GM06990 (cell line): ENCODE data around the gene NFYA.

Source experiments
- DNase-seq: peaks from one replicate; pipeline ENCODE4 v3.0.0-alpha.2; 2011; ENCODE audit not compliant: insufficient read length; ENCODE audit errors: extremely low read depth
- H3K27me3 ChIP-seq: replicated peaks from 2 replicates; pipeline ENCODE4 v1.6.0; 2011; ENCODE audit warnings: low read length; ENCODE audit not compliant: control insufficient read depth, insufficient read depth
- H3K36me3 ChIP-seq: 2 replicates; pipeline ENCODE4 v1.5.1; 2011; ENCODE audit warnings: low read length; ENCODE audit not compliant: control insufficient read depth, insufficient read depth
- H3K4me3 ChIP-seq: replicated peaks from 2 replicates; pipeline ENCODE4 v1.5.1; 2011; ENCODE audit warnings: low read depth, mild to moderate bottlenecking, control low read depth, low read length
- TF ChIP-seq, protein P1 (sequence below): IDR thresholded peaks from 2 replicates; pipeline ENCODE4 v1.5.1; 2011; ENCODE audit warnings: low read length, control low read depth, mild to moderate bottlenecking, inconsistent platforms; ENCODE audit not compliant: insufficient read depth, poor library complexity, severe bottlenecking

Gene NFYA

GRCh38 chr6:41059556-41059955 is 13.2 kb upstream of the NFYA start:
- TF ChIP-seq, protein P1, sequence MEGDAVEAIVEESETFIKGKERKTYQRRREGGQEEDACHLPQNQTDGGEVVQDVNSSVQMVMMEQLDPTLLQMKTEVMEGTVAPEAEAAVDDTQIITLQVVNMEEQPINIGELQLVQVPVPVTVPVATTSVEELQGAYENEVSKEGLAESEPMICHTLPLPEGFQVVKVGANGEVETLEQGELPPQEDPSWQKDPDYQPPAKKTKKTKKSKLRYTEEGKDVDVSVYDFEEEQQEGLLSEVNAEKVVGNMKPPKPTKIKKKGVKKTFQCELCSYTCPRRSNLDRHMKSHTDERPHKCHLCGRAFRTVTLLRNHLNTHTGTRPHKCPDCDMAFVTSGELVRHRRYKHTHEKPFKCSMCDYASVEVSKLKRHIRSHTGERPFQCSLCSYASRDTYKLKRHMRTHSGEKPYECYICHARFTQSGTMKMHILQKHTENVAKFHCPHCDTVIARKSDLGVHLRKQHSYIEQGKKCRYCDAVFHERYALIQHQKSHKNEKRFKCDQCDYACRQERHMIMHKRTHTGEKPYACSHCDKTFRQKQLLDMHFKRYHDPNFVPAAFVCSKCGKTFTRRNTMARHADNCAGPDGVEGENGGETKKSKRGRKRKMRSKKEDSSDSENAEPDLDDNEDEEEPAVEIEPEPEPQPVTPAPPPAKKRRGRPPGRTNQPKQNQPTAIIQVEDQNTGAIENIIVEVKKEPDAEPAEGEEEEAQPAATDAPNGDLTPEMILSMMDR: no peak
- Histone ChIP-seq H3K36me3 (peaks cover 2% of the 10 kb centered on the region; the same call in 1 of the 2 replicates), H3K4me3 (no peak overlapping the region), H3K27me3 (no peaks in the 10 kb centered on the region)
- no peak for DNase-seq

DNA sequence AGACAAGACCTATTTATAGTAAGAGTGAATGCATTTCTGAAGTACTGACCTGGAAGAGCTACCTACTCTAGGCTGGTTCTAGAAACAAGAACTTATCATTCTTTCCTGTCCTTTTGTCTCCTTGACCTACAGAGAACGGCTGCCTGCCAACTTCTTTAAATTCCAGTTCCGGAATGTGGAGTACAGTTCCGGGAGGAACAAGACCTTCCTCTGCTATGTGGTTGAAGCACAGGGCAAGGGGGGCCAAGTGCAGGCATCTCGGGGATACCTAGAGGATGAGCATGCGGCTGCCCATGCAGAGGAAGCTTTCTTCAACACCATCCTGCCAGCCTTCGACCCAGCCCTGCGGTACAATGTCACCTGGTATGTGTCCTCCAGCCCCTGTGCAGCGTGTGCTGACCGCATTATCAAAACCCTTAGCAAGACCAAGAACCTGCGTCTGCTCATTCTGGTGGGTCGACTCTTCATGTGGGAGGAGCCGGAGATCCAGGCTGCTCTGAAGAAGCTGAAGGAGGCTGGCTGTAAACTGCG is 11.5 kb upstream of the NFYA start:
- TF ChIP-seq, protein P1: no peak
- H3K36me3 ChIP-seq: peaks cover 4% of the 10 kb centered on the region
- no peak overlapping the region for H3K4me3 ChIP-seq
- no peaks in the 10 kb centered on the region for H3K27me3 ChIP-seq
- DNase-seq: no peak

DNA sequence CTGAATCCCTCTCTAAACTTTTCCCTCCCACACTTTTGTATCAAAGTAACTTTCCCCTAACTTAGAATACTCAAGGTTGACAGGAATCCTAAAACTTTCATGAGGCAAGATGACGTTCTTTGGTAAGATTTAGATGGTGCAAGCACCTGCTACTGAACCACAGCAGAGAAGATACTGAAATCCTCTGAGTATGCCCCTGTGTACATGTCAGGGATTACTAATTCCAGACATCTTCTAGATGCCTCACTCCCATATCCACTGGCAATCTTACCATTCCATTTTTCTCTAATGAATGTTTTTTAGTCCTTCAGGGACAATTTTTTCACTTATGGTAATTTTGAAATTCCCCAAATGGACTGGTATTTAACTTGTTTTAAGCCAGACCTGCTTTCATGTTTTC is 10.7 kb upstream of the NFYA start:
- Histone ChIP-seq H3K27me3 (no peaks in the 10 kb centered on the region), H3K4me3 (no peak overlapping the region), H3K36me3 (peaks cover 4% of the 10 kb centered on the region)
- TF ChIP-seq, protein P1: no peak
- DNase-seq: no peak

DNA sequence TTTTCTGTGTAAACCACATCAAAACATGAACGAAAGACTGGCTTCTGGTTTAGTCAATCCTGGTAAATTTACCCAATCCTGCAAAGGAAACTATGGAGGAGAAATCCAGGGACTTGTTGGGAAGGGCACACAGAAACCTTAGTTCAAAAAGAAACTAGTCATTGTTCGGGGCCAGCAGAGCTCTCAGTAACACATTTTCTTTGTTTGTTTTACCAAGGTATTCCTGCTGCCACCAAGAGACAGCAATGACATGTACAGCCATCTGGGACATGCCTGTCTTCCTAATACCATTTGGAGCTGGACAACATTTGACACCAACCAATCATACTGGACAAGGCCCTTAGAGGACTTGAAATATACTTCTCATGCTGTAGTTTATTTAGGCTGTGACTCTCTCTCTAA is 8.9 kb upstream of the NFYA start:
- H3K36me3 ChIP-seq: peaks cover 4% of the 10 kb centered on the region

GRCh38 chr6:41064841-41065240 is 7.9 kb upstream of the NFYA start:
- TF ChIP-seq, protein P1: no peak
- H3K4me3 ChIP-seq: no peak overlapping the region
- no peak for DNase-seq
- peaks cover 5% of the 10 kb centered on the region for H3K36me3 ChIP-seq
- no peaks in the 10 kb centered on the region for H3K27me3 ChIP-seq

More for the DNA sequence above, 8.9 kb upstream of the NFYA start:
- TF ChIP-seq, protein P1: no peak
- no peaks in the 10 kb centered on the region for H3K27me3 ChIP-seq
- no peak overlapping the region for H3K4me3 ChIP-seq
- DNase-seq: no peak

DNA sequence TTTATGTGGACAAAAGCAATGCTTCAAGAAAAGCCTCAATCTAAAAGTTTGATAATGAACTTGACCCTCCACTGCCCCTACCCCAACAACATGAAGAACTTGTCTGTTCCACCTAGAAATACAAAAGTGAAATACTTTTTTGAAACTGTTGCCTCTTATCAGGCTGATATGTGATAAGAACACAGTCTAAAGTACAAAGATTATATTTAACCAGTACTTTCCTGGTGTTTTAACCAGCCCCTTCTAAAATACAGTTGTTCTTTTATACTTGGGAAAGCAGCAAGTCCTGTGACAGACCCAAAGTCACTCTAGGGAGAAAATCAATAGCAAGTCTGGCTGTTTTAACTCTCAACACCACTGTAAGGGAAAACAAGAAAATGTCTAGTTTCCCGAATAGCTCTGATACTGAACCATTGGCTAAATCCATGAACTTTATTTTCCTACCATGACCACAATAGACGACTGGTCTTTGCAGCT is 7.2 kb upstream of the NFYA start:
- DNase-seq: no peak
- TF ChIP-seq, protein P1: no peak
- Histone ChIP-seq H3K27me3 (no peaks in the 10 kb centered on the region), H3K36me3 (peaks cover 5% of the 10 kb centered on the region), H3K4me3 (no peak overlapping the region)
